Inflammatory macrophage treated with lipopolysaccharide for 1 hour (primary cell): ENCODE measurements around the gene LY6G6F.
A peak's percentile ranks its signal among the peaks of the same experiment; 100 is the strongest.

ENCODE experiments used
- DNase-seq, 2 donors: peaks; one replicate each; pipeline ENCODE4 v3.0.0-alpha.2; 2020 to 2022

LY6G6F gene

GRCh38 chr6:31725502-31726350 lies 19.1 kb downstream of the LY6G6F start:
- DNase-seq: peak; percentile 84 to 96

- DNase-seq: peak; percentile 78 to 85
Measured at GRCh38 chr6:31727034-31727716, 20.5 kb downstream of the LY6G6F start.

- no peak for DNase-seq
Measured at GRCh38 chr6:31727717-31728671, 21.3 kb downstream of the LY6G6F start.

- no peak for DNase-seq
Measured at GRCh38 chr6:31728767-31729514, 22.3 kb downstream of the LY6G6F start, which contains the start of gene DDAH2. DDAH2 (minus strand) TSS chr6:31729299; CDS start chr6:31729161, 138 bp downstream.

GRCh38 chr6:31729515-31729978 lies 22.9 kb downstream of the LY6G6F start:
- peak; percentile 83 to 89 for DNase-seq

- peak; percentile 62 to 77 for DNase-seq
Measured at GRCh38 chr6:31729979-31730630, 23.4 kb downstream of the LY6G6F start.

- no peak for DNase-seq
Measured at GRCh38 chr6:31730631-31731086, 24.0 kb downstream of the LY6G6F start.

GRCh38 chr6:31732029-31732428 lies 25.4 kb downstream of the LY6G6F start:
- DNase-seq: no peak

GRCh38 chr6:31733734-31734133 lies 27.1 kb downstream of the LY6G6F start:
- no peak for DNase-seq

- no peak for DNase-seq
Measured at GRCh38 chr6:31734247-31734820, 27.7 kb downstream of the LY6G6F start.

GRCh38 chr6:31734821-31735406 lies 28.2 kb downstream of the LY6G6F start:
- peak; percentile 75 to 76 for DNase-seq

GRCh38 chr6:31736021-31736767 lies 29.5 kb downstream of the LY6G6F start, which contains the start of gene CLIC1:
CLIC1 (minus strand) TSS chr6:31736530; CDS start chr6:31736300, 230 bp downstream.
- DNase-seq: peak; percentile 78 to 88

GRCh38 chr6:31736768-31737314 lies 30.2 kb downstream of the LY6G6F start:
- no peak for DNase-seq

GRCh38 chr6:31737315-31737990 lies 30.8 kb downstream of the LY6G6F start:
- DNase-seq: peak; percentile 21 to 49

GRCh38 chr6:31737991-31738979 lies 31.6 kb downstream of the LY6G6F start:
- DNase-seq: peak; percentile 88 to 91

- peak; percentile 99 for DNase-seq
Measured at GRCh38 chr6:31739639-31740396, 33.2 kb downstream of the LY6G6F start, which contains the start of gene MSH5. MSH5 (plus strand) TSS chr6:31740005; CDS start chr6:31740467, 462 bp downstream.
